Osteocyte (in vitro differentiated cells): ENCODE results near the gene CNTNAP3B. TPM values are rescaled to one million over a fixed set of nuclear protein-coding genes. Genes with fewer than 3 reads are reported as not detected.
"Not testable (repeated sequence)": the region's sequence is repeated elsewhere in the genome, so short reads cannot be mapped to it uniquely, and the experiment has no call there.

ENCODE experiments used
- DNase-seq: peaks from one replicate; pipeline ENCODE4 v3.0.0; 2021; ENCODE audit warnings: mixed read lengths; ENCODE audit not compliant: unreplicated experiment; ENCODE audit errors: extremely low spot score
- H3K27ac Mint-ChIP-seq: one replicate; pipeline ENCODE4 v1.8.0; 2021; ENCODE audit warnings: mild to moderate bottlenecking, mixed read lengths; ENCODE audit not compliant: unreplicated experiment
- H3K27me3 Mint-ChIP-seq: one replicate; pipeline ENCODE4 v1.8.0; 2021; ENCODE audit warnings: mixed read lengths; ENCODE audit not compliant: unreplicated experiment
- H3K36me3 Mint-ChIP-seq: one replicate; pipeline ENCODE4 v1.8.0; 2021; ENCODE audit warnings: mixed read lengths; ENCODE audit not compliant: unreplicated experiment
- H3K4me1 Mint-ChIP-seq: one replicate; pipeline ENCODE4 v1.8.0; 2021; ENCODE audit warnings: mixed read lengths; ENCODE audit not compliant: unreplicated experiment
- H3K4me3 Mint-ChIP-seq: one replicate; pipeline ENCODE4 v1.8.0; 2021; ENCODE audit warnings: mild to moderate bottlenecking, moderate library complexity, mixed read lengths; ENCODE audit not compliant: unreplicated experiment
- H3K9me3 Mint-ChIP-seq: one replicate; pipeline ENCODE4 v1.8.0; 2021; ENCODE audit warnings: mixed read lengths; ENCODE audit not compliant: unreplicated experiment
- total RNA-seq: library from RNA; stranded (reverse); gene quantifications from 2 replicates; pipeline ENCODE4 v1.2.1, GENCODE V29; 2021

CNTNAP3B gene
- total RNA-seq, 1 donor from 2014 or later = 10.0 TPM

- not testable (repeated sequence) for H3K4me3 Mint-ChIP-seq, H3K27me3 Mint-ChIP-seq, H3K4me1 Mint-ChIP-seq, DNase-seq, H3K27ac Mint-ChIP-seq, H3K36me3 Mint-ChIP-seq, H3K9me3 Mint-ChIP-seq
These were observed 277.1 kb downstream of the CNTNAP3B start for GRCh38 chr9:41851848-41852740.

GRCh38 chr9:41847829-41848228 is 281.4 kb downstream of the CNTNAP3B start:
- not testable (repeated sequence) for H3K4me1 Mint-ChIP-seq

More at GRCh38 chr9:41847829-41848228, 281.4 kb downstream of the CNTNAP3B start:
- not testable (repeated sequence) for H3K36me3 Mint-ChIP-seq, DNase-seq, H3K27me3 Mint-ChIP-seq, H3K9me3 Mint-ChIP-seq, H3K4me3 Mint-ChIP-seq, H3K27ac Mint-ChIP-seq

Other genes with a start within 250 kb of the CNTNAP3B start
- not detected in 2 replicates for gene SPATA31A6, start 54.2 kb upstream of the CNTNAP3B start, total RNA-seq